ENCODE measurements around the gene TACC3.

TACC3 gene

GRCh38 chr4:1783015-1783414 lies 61.7 kb downstream of the TACC3 start:
- no peak overlapping the region for H3K4me3 Mint-ChIP-seq
- no peaks in the 10 kb centered on the region for H3K9me3 Mint-ChIP-seq
- H3K27me3 Mint-ChIP-seq = peaks cover 6% of the 10 kb centered on the region
- DNase-seq = no peak
- no peaks in the 10 kb centered on the region for H3K4me1 Mint-ChIP-seq
- CTCF ChIA-PET = interaction anchor here (1.3 kb wide), 1 partner anchor 35 kb away, joined by 6 read pairs; no protein-coding TSS in a partner anchor
- H3K27ac Mint-ChIP-seq = no peak overlapping the region
- no peaks in the 10 kb centered on the region for H3K36me3 Mint-ChIP-seq

DNA sequence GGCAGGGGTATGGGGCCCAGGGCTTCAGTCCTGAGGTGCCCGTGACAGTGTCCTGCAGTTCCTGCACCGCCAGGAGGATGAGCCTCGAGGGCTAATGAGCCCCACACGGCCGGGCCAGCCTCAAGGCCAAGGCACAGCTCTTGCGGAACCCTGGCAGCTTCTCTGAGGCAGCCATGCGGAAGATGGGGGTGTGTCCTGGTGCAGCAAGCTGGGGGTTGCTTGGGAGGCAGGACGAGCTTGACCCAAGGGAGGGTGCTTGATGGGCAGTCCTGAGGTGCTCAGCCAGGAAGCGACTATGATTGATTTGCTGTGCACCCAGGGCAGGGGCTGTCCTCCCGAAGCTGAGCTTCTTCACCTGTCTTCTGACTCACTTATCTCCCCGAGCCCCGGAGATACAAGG lies 62.6 kb downstream of the TACC3 start:
- H3K27ac Mint-ChIP-seq = no peak overlapping the region
- no peaks in the 10 kb centered on the region for H3K4me1 Mint-ChIP-seq
- no peak overlapping the region for H3K4me3 Mint-ChIP-seq
- CTCF ChIA-PET = no interaction called here
- H3K9me3 Mint-ChIP-seq = no peaks in the 10 kb centered on the region
- peaks cover 6% of the 10 kb centered on the region for H3K27me3 Mint-ChIP-seq
- no peaks in the 10 kb centered on the region for H3K36me3 Mint-ChIP-seq
- DNase-seq = no peak

DNA sequence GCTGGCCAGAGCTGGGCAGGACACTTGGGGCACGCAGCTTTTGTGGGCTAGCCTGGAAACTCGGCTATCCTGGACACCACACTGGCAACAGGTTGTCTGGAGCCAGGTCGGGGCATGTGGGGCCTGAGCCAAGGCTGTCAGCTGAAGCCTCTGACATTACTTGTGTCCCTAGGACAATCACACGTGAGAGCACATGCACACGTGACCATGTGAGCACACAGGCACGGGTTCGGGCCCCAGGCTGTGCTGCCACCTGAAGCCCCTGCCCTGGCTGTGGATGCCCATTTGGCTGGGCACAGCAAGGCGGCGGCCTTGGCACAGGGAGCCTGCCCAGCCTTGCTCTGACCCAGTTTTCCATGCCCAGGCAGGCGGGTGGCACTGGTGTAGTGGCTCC lies 63.1 kb downstream of the TACC3 start:
- H3K27ac Mint-ChIP-seq = no peak overlapping the region
- H3K36me3 Mint-ChIP-seq = no peaks in the 10 kb centered on the region
- no peaks in the 10 kb centered on the region for H3K9me3 Mint-ChIP-seq
- CTCF ChIA-PET = no interaction called here
- no peak overlapping the region for H3K4me3 Mint-ChIP-seq
- no peak for DNase-seq
- peaks cover 6% of the 10 kb centered on the region for H3K27me3 Mint-ChIP-seq
- H3K4me1 Mint-ChIP-seq = no peaks in the 10 kb centered on the region

DNA sequence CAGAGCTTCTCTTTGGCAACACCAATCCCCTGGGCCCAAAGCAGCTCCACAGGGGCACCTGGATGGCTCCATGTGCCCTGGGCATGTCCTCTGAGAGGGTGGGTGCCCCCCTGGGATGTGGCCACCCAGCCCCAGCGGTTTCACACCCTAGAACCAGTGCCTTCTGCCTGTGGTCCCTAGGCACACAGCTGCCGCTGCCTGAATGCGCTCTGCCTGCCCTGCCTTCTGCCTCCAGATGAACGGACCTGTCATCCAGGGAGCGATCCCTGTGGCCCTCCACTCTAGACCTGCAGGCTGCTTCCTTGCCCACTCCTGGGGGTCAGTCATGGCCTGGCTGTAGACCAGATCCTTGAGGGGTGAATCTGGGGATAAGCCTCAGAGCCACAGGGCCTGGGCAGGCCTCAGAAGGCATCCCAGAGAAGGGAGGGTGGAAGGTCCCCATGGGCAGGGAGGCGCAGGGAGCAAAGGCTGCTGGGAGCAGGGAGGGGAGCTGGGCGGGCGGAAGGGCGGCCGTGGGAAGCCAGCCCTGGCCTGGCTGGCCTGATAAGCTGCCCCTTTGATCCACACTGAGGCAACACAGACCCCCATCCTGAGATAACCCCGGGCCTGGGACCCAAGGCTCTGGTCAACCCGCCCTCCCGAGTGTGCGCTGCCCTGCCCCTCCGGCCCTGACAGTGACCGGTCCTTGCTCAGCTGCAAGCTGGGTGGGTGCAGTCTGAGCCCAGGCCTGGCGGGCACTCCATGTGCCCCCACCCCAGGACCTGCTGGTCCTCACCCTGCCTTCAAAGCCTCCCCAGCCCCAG lies 63.7 kb downstream of the TACC3 start:
- Mint-ChIP-seq H3K9me3 (no peaks in the 10 kb centered on the region), H3K4me1 (no peaks in the 10 kb centered on the region), H3K36me3 (no peaks in the 10 kb centered on the region), H3K4me3 (no peak overlapping the region), H3K27me3 (peaks cover 7% of the 10 kb centered on the region), H3K27ac (no peak overlapping the region)
- no peak for DNase-seq
- CTCF ChIA-PET = interaction anchor here (1.0 kb wide), 2 partner anchors 14 to 24 kb away, joined by 3 to 4 read pairs; no protein-coding TSS in a partner anchor

DNA sequence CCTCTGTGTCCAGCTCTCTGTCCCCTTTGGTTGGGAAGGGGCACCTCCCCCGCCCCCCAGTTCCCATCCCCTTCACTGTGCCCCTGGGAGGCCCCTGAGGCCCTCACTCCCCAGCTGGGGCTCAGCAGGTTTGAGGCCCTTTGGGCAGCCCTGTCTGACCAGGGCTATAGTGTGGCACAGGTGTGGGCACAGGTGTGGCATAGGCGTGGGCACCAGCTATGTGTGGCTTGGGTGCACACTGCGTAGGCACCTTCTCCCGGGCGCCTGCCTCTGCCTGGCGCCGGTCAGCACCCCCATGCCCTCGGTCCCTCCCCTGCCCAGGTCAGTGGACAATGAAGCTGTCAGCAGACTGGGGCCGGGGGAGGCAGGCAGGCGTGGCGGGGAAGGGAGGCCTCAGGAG lies 64.3 kb downstream of the TACC3 start:
- H3K4me1 Mint-ChIP-seq = no peaks in the 10 kb centered on the region
- CTCF ChIA-PET = interaction anchor here (1.0 kb wide), 2 partner anchors 14 to 23 kb away, joined by 3 to 4 read pairs; no protein-coding TSS in a partner anchor
- no peaks in the 10 kb centered on the region for H3K9me3 Mint-ChIP-seq
- no peaks in the 10 kb centered on the region for H3K36me3 Mint-ChIP-seq
- no peak overlapping the region for H3K27ac Mint-ChIP-seq
- no peak overlapping the region for H3K4me3 Mint-ChIP-seq
- peaks cover 8% of the 10 kb centered on the region for H3K27me3 Mint-ChIP-seq
- DNase-seq = no peak

GRCh38 chr4:1786544-1787362 lies 65.4 kb downstream of the TACC3 start:
- DNase-seq = no peak
- Mint-ChIP-seq H3K4me1 (no peaks in the 10 kb centered on the region), H3K36me3 (no peaks in the 10 kb centered on the region), H3K27me3 (peaks cover 19% of the 10 kb centered on the region), H3K9me3 (no peaks in the 10 kb centered on the region), H3K4me3 (no peak overlapping the region), H3K27ac (no peak overlapping the region)
- CTCF ChIA-PET = no interaction called here

GRCh38 chr4:1787411-1788077 lies 66.2 kb downstream of the TACC3 start:
- Mint-ChIP-seq H3K27me3 (peaks cover 27% of the 10 kb centered on the region), H3K36me3 (no peaks in the 10 kb centered on the region), H3K27ac (no peak overlapping the region), H3K4me3 (no peak overlapping the region), H3K9me3 (no peaks in the 10 kb centered on the region), H3K4me1 (no peaks in the 10 kb centered on the region)
- CTCF ChIA-PET = no interaction called here
- DNase-seq = no peak

DNA sequence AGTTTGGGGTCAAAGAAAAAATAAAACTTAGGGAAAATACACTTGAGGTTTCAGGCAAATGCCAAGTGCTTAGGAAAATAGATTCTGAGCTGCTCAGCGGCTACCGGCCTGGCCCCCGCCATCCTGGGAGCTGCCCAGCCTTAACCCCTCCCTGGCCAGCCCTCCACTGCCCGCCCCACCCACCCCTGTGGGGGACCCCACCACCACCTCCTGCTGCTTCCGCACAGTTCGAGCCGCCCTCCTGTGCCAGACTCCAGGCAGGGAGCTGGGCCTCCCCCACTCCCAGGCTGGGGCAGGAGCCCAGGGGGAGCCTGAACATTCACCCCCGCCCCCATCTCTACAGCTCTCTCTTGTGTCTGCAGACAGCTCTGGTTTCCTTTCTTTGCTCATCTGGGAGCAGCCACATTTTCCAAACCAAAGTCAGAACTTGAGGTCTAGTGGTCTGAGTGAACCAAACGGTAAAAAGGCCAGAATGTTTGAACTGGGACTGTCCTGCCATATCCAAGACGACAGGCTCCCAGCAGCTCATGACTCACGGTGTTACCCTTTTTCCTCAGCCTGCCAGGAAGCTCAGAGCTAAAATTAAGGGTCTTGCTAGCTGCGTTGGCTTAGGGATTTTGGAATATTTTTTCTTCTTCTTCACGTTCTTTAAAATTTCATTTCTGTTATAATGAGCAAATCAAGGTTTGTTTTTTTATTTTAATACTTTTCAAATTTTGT lies 67.1 kb downstream of the TACC3 start:
- no peak overlapping the region for H3K4me3 Mint-ChIP-seq
- H3K36me3 Mint-ChIP-seq = no peaks in the 10 kb centered on the region
- DNase-seq = no peak
- H3K4me1 Mint-ChIP-seq = no peaks in the 10 kb centered on the region
- CTCF ChIA-PET = no interaction called here
- H3K27me3 Mint-ChIP-seq = peaks cover 31% of the 10 kb centered on the region
- H3K9me3 Mint-ChIP-seq = no peaks in the 10 kb centered on the region
- no peak overlapping the region for H3K27ac Mint-ChIP-seq

GRCh38 chr4:1789552-1789951 lies 68.2 kb downstream of the TACC3 start:
- H3K36me3 Mint-ChIP-seq = no peaks in the 10 kb centered on the region
- H3K9me3 Mint-ChIP-seq = no peaks in the 10 kb centered on the region
- H3K4me3 Mint-ChIP-seq = no peak overlapping the region
- CTCF ChIA-PET = no interaction called here
- peaks cover 38% of the 10 kb centered on the region for H3K27me3 Mint-ChIP-seq
- no peak for DNase-seq
- H3K27ac Mint-ChIP-seq = no peak overlapping the region
- H3K4me1 Mint-ChIP-seq = peaks cover 2% of the 10 kb centered on the region

DNA sequence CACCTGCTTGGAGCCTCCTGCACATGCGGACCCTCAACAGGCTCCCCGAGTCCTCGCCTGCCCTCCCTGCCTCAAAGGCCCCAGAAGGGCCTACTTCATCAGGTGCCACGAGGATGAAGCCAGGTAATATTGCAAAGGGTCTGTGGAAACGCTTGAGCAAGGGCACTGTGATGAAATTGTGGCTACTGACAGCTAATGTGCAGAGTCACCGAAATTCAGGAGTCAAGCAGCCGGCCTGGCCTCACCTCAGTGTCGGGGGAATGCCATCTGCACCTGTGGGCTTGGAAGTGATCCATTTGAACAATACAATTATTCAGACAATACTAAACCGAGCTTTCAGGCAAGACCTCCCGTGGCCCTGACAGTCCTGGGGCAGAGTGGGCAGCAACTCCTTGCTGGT lies 68.7 kb downstream of the TACC3 start:
- Mint-ChIP-seq H3K27me3 (peaks cover 42% of the 10 kb centered on the region), H3K4me3 (no peak overlapping the region), H3K27ac (no peak overlapping the region), H3K36me3 (no peaks in the 10 kb centered on the region), H3K4me1 (peaks cover 2% of the 10 kb centered on the region), H3K9me3 (no peaks in the 10 kb centered on the region)
- CTCF ChIA-PET = no interaction called here
- DNase-seq = no peak

- H3K27ac Mint-ChIP-seq = no peak overlapping the region
- peaks cover 65% of the 10 kb centered on the region for H3K27me3 Mint-ChIP-seq
- peaks cover 2% of the 10 kb centered on the region for H3K4me1 Mint-ChIP-seq
- CTCF ChIA-PET = interaction anchor here (1.5 to 1.6 kb wide), 2 partner anchors 16 to 44 kb away, joined by 5 read pairs; no protein-coding TSS in a partner anchor
- no peaks in the 10 kb centered on the region for H3K9me3 Mint-ChIP-seq
- DNase-seq = no peak
- H3K36me3 Mint-ChIP-seq = no peaks in the 10 kb centered on the region
- H3K4me3 Mint-ChIP-seq = peak overlapping the region; percentile 33
Measured at GRCh38 chr4:1792158-1792831, 71.0 kb downstream of the TACC3 start.

GRCh38 chr4:1792832-1793495 lies 71.6 kb downstream of the TACC3 start, which contains the start of gene FGFR3:
TSS of gene FGFR3 (plus strand) at chr4:1793293. CDS start at chr4:1793935, 642 bp downstream.
- H3K4me3 Mint-ChIP-seq = peak within 1 kb of the TSS; percentile 33
- peaks cover 2% of the 10 kb centered on the region for H3K4me1 Mint-ChIP-seq
- CTCF ChIA-PET = interaction anchor here (1.6 kb wide), 1 partner anchor 16 kb away, joined by 5 read pairs; no protein-coding TSS in a partner anchor
- no peaks in the 10 kb centered on the region for H3K9me3 Mint-ChIP-seq
- no peaks in the 10 kb centered on the region for H3K36me3 Mint-ChIP-seq
- peak; percentile 49 for DNase-seq
- peaks cover 70% of the 10 kb centered on the region for H3K27me3 Mint-ChIP-seq
- no peak within 1 kb of the TSS for H3K27ac Mint-ChIP-seq

GRCh38 chr4:1793496-1793840 lies 72.1 kb downstream of the TACC3 start:
- DNase-seq = peak; percentile 72
- peaks cover 2% of the 10 kb centered on the region for H3K4me1 Mint-ChIP-seq
- H3K27ac Mint-ChIP-seq = no peak overlapping the region
- H3K9me3 Mint-ChIP-seq = no peaks in the 10 kb centered on the region
- peaks cover 72% of the 10 kb centered on the region for H3K27me3 Mint-ChIP-seq
- CTCF ChIA-PET = interaction anchor here (1.1 kb wide), 1 partner anchor 48 kb away, joined by 3 read pairs; no protein-coding TSS in a partner anchor
- H3K4me3 Mint-ChIP-seq = no peak overlapping the region
- no peaks in the 10 kb centered on the region for H3K36me3 Mint-ChIP-seq
